IPS-11a (cell line): ENCODE measurements around the gene FAM193A.
"Not testable (repeated sequence)": the region's sequence is repeated elsewhere in the genome, so short reads cannot be mapped to it uniquely, and the experiment has no call there.

Experiments used
- H3K4me3 ChIP-seq: one replicate; pipeline ENCODE4 v1.5.1; 2013; ENCODE audit warnings: low read depth, low read length, control low read depth

Gene FAM193A

DNA sequence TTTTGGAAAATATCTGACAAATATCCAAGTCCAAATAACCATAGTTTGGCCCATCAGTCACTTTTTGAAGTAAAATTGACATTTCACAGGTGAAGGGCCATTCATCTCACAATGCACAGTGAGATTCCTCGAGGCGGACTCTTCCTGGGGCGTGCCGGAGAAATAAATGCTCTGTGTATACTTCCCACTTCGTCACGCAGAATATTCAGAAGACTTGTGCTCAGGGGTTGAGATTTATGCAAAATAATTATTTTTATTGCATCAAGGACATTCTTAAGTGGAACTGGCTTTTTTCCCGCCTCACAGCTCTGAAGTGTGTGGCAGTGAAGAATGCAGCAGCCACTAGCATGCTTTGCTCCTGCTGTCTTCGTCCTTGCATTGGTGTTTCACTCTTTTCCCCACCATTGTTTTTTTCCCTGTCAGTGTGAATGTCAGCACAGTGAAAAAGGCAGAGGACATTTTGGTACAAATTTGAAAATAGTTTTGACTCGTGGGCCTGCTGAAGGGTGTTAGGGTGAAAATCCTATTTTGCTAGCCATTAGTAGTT lies 70.6 kb downstream of the FAM193A start:
- H3K4me3 ChIP-seq, result no peak overlapping the region

DNA sequence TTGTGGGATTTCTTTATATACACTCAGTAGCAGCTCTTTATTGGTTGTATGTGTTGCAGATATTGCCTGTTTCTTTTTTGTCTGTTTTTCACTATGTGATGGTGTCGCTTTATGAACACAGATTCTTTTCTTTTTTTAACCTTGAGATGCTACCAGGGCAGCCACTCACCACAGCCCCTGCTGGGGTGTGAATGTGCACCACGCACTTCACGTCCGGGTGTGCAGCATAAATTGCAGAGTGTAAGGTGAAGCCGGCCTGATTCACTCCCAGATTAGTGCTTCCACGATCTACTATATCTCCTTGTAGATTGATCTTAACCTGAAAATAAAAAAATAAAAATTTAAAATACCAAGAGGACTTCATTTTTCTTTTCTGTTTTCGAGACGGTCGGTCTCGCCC lies 71.4 kb downstream of the FAM193A start:
- no peak overlapping the region for H3K4me3 ChIP-seq

DNA sequence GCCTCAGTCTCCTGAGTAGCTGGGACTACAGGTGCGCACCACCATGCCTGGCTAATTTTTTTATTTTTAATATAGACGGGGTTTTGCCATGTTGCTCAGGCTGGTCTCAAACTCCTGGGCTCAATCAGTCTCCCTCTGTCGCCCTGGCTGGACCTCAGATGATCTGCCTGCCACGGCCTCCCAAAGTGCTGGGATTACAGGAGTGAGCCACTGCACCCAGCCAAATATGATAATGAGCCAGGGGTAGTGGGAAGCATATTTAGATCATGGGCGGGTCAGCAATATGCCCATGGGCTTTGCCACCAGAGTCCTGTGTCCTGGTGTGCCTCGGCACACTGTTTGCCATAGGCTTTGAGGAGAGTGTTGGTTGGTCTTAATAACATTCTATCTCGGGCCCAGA lies 71.8 kb downstream of the FAM193A start:
- no peak overlapping the region for H3K4me3 ChIP-seq

DNA sequence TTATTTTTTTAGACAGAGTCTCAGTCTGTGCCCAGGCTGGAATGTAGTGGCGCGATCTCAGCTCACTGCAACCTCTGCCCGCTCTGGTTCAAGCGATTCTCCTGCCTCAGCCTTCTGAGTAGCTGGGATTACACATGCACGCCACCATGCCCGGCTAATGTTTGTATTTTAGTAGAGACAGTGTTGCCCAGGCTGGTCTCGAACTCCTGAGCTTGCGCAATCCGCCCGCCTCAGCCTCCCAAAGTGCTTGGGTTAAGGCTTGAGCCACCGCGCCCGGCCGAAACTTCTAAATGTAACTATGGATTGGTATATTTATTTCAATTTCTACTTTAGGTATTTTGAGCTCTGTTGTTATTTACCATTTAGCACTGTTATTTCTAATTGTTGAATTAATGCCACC lies 79.4 kb downstream of the FAM193A start:
- no peak overlapping the region for H3K4me3 ChIP-seq

GRCh38 chr4:2617955-2618354 lies 81.5 kb downstream of the FAM193A start:
- H3K4me3 ChIP-seq, result no peak overlapping the region

DNA sequence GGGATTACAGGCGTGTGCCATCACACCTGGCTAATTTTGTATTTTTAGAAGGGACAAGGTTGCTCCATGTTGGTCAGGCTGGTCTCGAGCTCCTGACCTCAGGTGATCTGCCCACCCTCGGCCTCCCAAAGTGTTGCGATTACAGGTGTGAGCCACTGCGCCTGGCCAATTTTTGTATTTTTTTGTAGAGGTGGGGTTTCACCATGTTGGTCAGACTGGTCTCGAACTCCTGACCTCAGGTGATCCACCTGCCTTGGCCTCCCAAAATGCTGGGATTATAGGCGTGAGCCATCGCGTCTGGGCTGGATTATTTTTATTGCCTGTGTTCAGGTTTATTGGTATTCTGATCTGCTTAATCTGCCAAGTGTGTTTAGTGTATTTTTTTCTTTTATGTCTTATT lies 82.3 kb downstream of the FAM193A start:
- not testable (repeated sequence) for H3K4me3 ChIP-seq

DNA sequence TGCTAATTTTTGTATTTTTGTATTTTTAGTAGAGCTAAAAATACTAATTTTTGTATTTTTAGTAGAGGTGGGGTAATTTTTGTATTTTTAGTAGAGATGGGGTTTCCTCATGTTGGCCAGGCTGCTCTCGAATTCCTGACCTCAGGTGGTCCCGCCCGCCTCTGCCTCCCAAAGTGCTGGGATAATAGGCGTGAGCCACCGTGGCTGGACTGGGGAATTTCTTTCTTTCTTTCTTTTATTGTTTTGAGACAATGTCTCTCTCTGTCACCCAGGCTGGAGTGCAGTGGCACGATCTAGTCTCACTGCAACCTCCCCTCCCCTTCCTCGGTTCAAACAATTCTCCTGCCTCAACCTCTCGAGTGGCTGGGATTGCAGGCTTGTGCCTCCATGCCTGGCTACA lies 83.0 kb downstream of the FAM193A start:
- H3K4me3 ChIP-seq, result no peak overlapping the region

GRCh38 chr4:2621419-2621818 lies 85.0 kb downstream of the FAM193A start:
- H3K4me3 ChIP-seq, result no peak overlapping the region

GRCh38 chr4:2623442-2623841 lies 87.0 kb downstream of the FAM193A start:
- no peak overlapping the region for H3K4me3 ChIP-seq

DNA sequence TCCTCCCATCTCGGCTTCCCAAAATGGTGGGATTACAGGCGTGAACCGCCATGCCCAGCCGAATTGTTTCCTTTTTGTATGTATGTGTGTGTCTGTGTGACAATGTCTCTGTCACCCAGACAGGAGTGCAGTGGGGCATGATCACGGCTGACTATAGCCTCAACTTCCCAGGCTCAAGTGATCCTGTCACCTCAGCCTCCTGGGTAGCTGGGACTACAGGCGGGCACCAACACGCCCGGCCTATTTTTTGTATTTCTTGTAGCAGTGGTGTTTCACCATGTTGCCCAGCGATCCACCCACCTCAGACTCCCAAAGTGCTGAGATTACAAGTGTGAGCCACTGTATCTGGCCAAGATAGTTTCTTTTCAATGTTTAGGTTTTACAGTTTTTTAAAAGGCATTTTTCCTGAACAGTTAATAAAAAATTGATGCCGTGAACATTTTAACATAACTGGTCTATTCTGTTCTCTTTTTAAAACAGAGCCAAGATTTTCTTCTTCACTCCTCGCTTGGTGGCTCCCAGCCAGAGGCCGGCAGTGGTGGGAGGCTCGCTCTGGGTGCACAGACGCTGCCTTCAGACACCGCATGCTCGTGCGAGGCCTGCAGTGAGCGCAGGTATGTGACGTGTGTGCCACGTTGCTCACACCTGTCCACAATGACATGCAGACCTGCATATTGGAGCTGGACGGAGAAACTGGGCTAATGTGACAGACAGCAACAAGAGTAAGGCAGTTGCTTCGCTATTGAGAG lies 88.5 kb downstream of the FAM193A start:
- H3K4me3 ChIP-seq, result no peak overlapping the region

GRCh38 chr4:2626231-2626630 lies 89.8 kb downstream of the FAM193A start:
- no peak overlapping the region for H3K4me3 ChIP-seq

DNA sequence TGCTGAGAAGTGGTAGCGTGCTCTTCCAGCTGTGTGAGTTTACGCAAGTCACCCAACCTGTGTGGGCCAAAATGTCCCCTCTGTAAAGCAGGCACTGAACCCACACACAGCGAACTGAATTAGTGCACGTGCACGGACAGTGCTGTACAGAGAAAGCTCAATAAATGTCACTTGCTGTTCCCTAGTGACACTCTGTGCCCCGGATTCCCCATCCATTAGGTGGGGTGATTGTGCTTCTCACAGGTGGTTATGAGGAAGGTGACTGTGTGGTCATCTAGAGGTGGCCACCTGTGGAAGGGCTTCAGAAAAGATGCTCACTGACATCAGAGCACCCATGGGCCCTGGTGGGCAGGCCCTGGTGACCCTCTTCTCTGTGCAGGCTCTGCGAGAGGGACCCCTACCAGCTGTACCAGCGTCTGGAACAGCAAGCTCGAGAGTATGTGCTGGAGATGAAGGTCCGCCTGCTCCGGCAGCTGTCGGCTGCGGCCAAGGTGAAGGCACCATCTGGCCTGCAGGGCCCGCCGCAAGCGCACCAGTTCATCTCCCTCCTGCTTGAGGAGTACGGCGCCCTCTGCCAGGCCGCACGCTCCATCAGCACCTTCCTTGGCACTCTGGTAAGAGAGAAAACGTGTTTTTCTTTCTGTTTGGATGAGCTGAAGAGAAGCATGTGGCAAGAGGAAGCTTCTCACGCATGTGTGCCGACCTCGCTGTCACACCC lies 94.3 kb downstream of the FAM193A start:
- no peak overlapping the region for H3K4me3 ChIP-seq

- no peak overlapping the region for H3K4me3 ChIP-seq
These were observed 97.6 kb downstream of the FAM193A start for GRCh38 chr4:2634014-2634413.

DNA sequence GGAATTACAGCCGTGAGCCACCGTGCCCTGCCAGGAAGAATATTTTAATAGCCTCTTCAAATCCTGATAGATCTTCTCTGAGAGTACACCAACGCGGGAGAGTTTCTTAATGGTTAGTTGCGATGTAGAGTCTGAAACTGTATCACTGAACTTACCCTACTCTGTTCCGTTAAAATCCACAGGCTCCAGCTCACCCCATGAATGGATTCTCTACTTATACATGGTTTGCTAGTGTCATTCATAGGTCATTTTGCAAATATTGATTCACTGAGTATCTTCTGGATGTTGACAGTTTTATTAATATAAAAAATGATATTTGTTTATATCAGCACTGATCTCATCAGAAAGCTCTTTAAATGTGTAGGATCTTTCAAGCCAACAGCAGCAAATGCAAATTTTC lies 99.9 kb downstream of the FAM193A start:
- no peak overlapping the region for H3K4me3 ChIP-seq

DNA sequence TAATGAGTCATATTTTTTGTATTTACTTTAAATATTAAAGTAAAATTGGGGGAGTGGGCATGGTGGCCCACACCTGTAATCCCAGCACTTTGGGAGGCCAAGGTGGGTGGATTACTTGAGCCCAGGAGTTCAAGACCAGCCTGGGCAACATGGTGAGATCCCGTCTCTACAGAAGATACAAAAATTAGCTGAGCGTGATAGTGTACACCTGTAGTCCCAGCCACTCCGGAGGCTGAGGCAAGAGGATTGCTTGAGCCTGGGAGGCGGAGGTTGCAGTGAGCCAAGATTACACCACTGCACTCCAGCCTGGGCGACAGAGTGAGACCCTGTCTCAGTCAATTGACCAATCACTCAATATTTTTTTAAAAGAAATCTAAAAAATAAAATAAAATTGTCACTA lies 100.5 kb downstream of the FAM193A start:
- H3K4me3 ChIP-seq, result not testable (repeated sequence)

DNA sequence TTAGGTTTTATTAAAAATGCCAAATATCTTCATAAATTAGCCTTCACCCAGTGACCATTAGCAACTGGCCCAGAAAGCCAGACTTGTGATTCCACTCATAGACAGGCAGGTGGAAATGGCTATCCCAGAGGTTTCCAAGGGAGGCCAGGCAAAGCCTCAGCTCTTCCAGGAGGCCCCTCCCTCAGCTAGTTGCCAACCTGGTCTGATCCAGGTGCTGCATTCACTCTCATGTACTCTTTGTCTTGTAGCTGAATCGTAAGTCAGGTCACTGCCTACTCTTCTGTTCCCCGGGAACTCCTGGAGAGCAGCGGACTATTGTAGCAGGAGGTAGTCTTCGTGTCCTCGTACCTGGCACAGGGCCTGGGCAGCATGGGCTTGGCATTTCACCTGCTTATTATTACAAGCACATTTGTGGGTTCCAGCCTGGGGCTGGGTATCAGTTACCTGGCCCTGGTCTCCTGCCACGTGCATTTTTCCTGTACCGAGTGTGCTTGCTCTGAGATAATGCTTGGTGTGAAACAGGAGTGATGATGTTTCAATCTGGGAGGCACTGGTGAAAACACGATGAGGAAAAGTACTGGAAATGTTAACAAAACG lies 101.6 kb downstream of the FAM193A start:
- H3K4me3 ChIP-seq, result no peak overlapping the region

- no peak overlapping the region for H3K4me3 ChIP-seq
These were observed 102.3 kb downstream of the FAM193A start for GRCh38 chr4:2638730-2639129.

GRCh38 chr4:2642968-2643367 lies 106.5 kb downstream of the FAM193A start:
- no peak overlapping the region for H3K4me3 ChIP-seq

DNA sequence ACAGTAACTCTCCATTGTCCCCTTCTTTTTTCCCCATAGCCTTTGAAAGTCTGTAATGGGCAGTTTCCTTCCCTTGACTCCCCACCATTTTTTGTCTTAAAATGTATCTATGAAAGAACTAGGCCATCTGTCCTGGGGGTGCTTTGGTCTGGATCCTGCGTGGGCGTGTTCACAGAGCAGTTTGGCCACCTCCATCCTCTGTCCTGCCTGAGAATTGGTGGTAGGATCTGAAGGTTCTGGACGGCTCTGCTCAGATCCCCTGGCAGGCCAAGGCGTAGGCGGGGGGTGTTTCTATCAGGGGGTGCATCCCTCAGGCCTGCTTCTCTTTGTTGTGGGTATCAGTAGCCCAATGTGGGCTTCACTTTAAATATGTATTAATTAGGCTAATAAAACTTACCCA lies 107.1 kb downstream of the FAM193A start:
- H3K4me3 ChIP-seq, result no peak overlapping the region

DNA sequence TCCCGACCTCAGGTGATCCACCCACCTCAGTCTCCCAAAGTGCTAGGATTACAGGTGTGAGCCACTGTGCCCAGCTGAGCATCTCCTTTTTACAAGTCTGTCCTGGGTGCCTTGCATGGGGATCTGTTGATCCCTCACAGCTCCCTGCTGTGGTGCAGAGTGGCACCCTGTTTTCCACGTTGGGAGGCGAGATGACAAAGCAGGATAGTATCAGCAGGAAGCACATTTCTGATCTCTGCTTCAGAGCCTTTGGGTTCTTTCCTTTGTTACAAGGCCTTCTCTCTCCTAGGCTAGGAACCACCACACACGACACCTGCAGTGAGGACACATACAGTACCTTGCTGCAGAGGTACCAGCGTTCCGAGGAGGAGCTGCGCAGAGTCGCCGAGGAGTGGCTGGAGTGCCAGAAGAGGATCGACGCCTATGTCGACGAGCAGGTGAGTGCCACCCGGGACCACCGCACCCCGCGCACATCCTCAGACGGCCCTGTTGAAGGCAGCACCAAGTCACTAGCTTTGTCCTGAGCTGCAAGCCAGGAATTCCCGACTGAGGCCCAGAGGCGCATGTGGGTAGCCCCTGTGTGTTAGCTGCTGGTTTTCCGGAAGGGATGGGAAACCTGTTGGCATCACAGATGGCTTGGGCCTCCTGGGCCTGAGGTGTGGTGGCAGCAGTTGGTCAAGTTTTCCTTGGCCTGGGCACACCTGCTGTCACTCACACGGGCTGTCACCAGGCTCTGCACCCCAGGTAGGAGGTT lies 110.1 kb downstream of the FAM193A start:
- no peak overlapping the region for H3K4me3 ChIP-seq
